Dermis lymphatic vessel endothelial cell (primary cell): ENCODE results near the gene HIBADH. TPM values are rescaled to one million over a fixed set of nuclear protein-coding genes. Genes with fewer than 3 reads are reported as not detected.

Source experiments
- total RNA-seq: library from RNA; depleted of rRNA; stranded (reverse); fragments of >200 nt; gene quantifications from 2 replicates; pipeline ENCODE4 v1.2.1, GENCODE V29; 2014

Gene HIBADH
- 23.6 and 29.4 TPM in 2 replicates for total RNA-seq

GRCh38 chr7:27662490-27663205 is at the start of gene HIBADH:
Gene HIBADH (minus strand): TSS chr7:27662883. CDS start chr7:27662788, 95 bp downstream.

Other genes starting within 250 kb of the HIBADH start
- gene TAX1BP1, start 77.3 kb upstream of the HIBADH start, total RNA-seq: 72.5 and 82.3 TPM in 2 replicates